ENCODE results near the gene SIK3. TPM values are rescaled to one million over a fixed set of nuclear protein-coding genes. Genes with fewer than 3 reads are reported as not detected.

SIK3 gene
- total and polyA plus RNA-seq, 2 experiments from 2014 or later = 29.1 to 58.5 TPM

- H3K27ac ChIP-seq = peak overlapping the region; percentile 8
- H3K4me1 ChIP-seq (ENCODE audit: low read depth) = peaks cover 26% of the 10 kb centered on the region
- no peak overlapping the region for H3K4me3 ChIP-seq
- DNase-seq (ENCODE audit: low read depth in 1 of 2, low spot score in 1 of 2) = no peak
- TF ChIP-seq, protein P1, sequence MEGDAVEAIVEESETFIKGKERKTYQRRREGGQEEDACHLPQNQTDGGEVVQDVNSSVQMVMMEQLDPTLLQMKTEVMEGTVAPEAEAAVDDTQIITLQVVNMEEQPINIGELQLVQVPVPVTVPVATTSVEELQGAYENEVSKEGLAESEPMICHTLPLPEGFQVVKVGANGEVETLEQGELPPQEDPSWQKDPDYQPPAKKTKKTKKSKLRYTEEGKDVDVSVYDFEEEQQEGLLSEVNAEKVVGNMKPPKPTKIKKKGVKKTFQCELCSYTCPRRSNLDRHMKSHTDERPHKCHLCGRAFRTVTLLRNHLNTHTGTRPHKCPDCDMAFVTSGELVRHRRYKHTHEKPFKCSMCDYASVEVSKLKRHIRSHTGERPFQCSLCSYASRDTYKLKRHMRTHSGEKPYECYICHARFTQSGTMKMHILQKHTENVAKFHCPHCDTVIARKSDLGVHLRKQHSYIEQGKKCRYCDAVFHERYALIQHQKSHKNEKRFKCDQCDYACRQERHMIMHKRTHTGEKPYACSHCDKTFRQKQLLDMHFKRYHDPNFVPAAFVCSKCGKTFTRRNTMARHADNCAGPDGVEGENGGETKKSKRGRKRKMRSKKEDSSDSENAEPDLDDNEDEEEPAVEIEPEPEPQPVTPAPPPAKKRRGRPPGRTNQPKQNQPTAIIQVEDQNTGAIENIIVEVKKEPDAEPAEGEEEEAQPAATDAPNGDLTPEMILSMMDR (IDR thresholded peaks at IDR 0.05; ENCODE audit: low read depth, low read length) = no peak
- no peaks in the 10 kb centered on the region for H3K9me3 ChIP-seq (ENCODE audit: low read depth)
- H3K36me3 ChIP-seq = no peaks in the 10 kb centered on the region
- H3K27me3 ChIP-seq = no peaks in the 10 kb centered on the region
Observed at GRCh38 chr11:117074119-117074518, 24.1 kb downstream of the SIK3 start.

DNA sequence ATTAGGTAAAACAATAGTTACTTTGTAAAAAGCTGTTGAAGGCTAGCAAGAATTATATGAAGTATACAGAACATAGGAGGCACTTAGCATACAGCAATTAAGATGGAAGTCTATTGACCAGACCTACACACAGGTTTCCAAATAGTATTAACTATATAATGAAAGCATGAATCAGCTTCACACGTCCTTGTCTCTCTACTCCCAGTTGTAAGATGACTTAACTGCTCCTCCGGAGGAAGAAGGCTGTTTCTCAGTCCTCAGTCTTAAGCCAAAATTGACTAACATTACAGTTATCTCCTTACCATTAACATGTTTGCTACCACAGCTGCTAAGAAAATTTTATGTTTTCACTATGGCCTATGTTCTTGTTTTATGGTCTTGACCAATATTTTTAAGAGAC is 24.7 kb downstream of the SIK3 start:
- Histone ChIP-seq H3K27me3 (no peaks in the 10 kb centered on the region), H3K4me3 (no peak overlapping the region), H3K36me3 (no peaks in the 10 kb centered on the region), H3K27ac (peak overlapping the region; percentile 42), H3K9me3 (ENCODE audit: low read depth) (no peaks in the 10 kb centered on the region), H3K4me1 (ENCODE audit: low read depth) (peaks cover 26% of the 10 kb centered on the region)
- DNase-seq (ENCODE audit: low read depth in 1 of 2, low spot score in 1 of 2) = peak in 1 of 2 donors; percentile 46
- TF ChIP-seq, protein P1 (IDR thresholded peaks at IDR 0.05; ENCODE audit: low read depth, low read length) = no peak

DNA sequence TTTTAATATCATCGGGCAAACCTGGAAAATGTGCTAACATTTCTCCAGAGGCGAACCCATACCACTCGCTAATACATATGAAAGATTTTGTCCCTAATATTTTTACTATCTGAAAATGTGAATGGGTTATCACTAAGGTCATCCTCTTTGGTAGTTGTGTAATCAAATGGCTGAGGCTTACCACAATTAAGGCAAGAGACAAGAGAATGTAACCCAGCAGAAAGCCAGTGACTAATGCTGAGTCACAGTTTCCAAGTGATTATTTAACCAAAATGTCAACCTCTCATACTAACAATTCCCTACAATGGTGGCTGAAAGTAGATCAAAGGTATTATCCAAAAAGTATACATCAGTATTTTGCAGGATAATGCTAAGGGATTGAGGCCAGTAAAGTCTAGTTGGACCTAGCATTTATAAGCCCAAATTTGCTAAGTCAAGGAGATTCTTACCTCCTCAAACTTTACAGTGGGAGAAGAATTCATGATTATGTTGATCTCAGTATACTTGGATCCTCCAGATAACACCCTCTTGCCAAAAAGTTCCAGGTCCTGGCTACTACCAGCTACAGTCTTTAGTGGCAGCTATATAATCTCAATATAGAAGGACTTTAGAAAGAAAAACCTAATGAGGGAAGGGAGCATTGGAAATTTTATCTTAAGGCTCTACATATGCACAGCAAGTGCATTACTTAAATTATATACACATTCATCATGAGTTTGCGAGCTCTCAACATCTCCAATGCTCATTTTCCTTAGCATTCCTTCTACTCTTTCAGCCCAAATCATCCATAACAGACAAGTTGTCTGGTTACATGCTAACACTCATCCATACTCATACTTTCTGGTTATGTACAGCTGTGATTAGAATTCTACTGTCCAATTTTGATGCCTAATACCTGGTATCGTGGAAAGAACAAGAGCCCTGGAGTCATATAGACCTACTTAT is 25.4 kb downstream of the SIK3 start:
- Histone ChIP-seq H3K9me3 (ENCODE audit: low read depth) (no peaks in the 10 kb centered on the region), H3K4me1 (ENCODE audit: low read depth) (peaks cover 23% of the 10 kb centered on the region), H3K27ac (peak overlapping the region; percentile 42), H3K36me3 (no peaks in the 10 kb centered on the region), H3K4me3 (no peak overlapping the region), H3K27me3 (no peaks in the 10 kb centered on the region)
- peak in 1 of 2 donors; percentile 91 for DNase-seq (ENCODE audit: low read depth in 1 of 2, low spot score in 1 of 2)
- TF ChIP-seq, protein P1 (IDR thresholded peaks at IDR 0.05; ENCODE audit: low read depth, low read length) = no peak

DNA sequence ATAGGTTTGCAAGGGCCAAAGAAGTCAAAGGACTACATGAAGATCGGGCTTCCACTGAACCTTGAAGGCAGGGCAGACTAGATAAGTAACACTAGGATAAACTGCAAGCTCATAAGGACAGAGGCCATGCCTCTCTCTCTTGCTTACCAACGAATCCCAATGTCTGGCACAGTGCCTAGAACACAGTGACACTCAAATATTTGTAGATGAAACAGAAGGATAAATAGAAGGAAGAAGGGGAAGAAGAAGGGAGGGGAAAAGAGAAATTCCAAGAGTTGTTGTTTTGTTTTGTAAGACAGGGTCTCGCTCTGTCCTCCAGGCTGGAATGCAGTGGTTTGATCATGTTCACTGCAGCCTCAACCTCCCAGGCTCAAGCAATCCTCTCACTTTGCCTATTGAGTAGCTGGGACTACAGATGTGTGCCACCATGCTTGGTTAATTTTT is 26.9 kb downstream of the SIK3 start:
- peak overlapping the region; percentile 55 for H3K27ac ChIP-seq
- peak; percentile 27 to 57 for DNase-seq (ENCODE audit: low read depth in 1 of 2, low spot score in 1 of 2)
- no peaks in the 10 kb centered on the region for H3K9me3 ChIP-seq (ENCODE audit: low read depth)
- peaks cover 12% of the 10 kb centered on the region for H3K4me1 ChIP-seq (ENCODE audit: low read depth)
- H3K36me3 ChIP-seq = no peaks in the 10 kb centered on the region
- no peak overlapping the region for H3K4me3 ChIP-seq
- H3K27me3 ChIP-seq = no peaks in the 10 kb centered on the region
- TF ChIP-seq, protein P1 (IDR thresholded peaks at IDR 0.05; ENCODE audit: low read depth, low read length) = no peak

DNA sequence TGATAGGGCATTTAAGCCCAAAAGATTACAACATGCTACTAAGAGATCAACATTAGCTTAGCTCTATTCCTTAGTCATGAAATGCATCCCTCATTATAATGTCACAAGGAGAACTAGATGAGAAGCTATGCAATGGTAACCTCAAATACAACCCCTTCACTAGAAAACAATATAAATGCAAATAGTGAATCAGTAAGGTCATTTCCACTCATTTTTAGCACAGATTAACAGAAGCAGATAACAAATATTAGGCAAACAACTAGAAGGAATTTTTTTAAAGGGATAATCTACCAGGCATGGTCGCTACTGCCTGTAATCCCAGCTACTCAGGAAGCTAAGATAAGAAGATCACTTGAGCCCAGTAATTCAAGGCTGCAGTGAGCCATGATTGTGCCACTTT is 28.2 kb downstream of the SIK3 start:
- H3K27me3 ChIP-seq = no peaks in the 10 kb centered on the region
- TF ChIP-seq, protein P1 (IDR thresholded peaks at IDR 0.05; ENCODE audit: low read depth, low read length) = no peak

More for the DNA sequence above, 28.2 kb downstream of the SIK3 start:
- no peaks in the 10 kb centered on the region for H3K9me3 ChIP-seq (ENCODE audit: low read depth)
- no peaks in the 10 kb centered on the region for H3K36me3 ChIP-seq
- peaks cover 12% of the 10 kb centered on the region for H3K4me1 ChIP-seq (ENCODE audit: low read depth)
- peak overlapping the region; percentile 1 for H3K27ac ChIP-seq
- DNase-seq (ENCODE audit: low read depth in 1 of 2, low spot score in 1 of 2) = peak in 1 of 2 donors; percentile 53
- no peak overlapping the region for H3K4me3 ChIP-seq

Measured in cardiac muscle cell (in vitro differentiated cells and primary cell).